ENCODE data around the gene IKZF5. TPM values are rescaled to one million over a fixed set of nuclear protein-coding genes. Genes with fewer than 3 reads are reported as not detected.

Gene IKZF5
- total and polyA plus RNA-seq, 2 experiments from 2014 or later = 4.2 to 10.1 TPM

GRCh38 chr10:123016228-123016627 is 7.6 kb upstream of the IKZF5 start:
- no peaks in the 10 kb centered on the region for H3K4me1 ChIP-seq (ENCODE audit: insufficient read depth)
- no peak overlapping the region for H3K4me3 ChIP-seq
- H3F3A ChIP-seq (ENCODE audit: insufficient read depth) = no peaks in the 10 kb centered on the region
- no peak overlapping the region for H3K27ac ChIP-seq
- 79 to 81% methylated on average over 4 of the region's 4 CpGs for WGBS, 2 experiments (ENCODE audit: low coverage in 1 of 2, low lambda C conversion rate in 2 of 2, missing lambda C conversion rate in 2 of 2)
- no peak for TF ChIP-seq EZH2phosphoT487 (IDR thresholded peaks at IDR 0.05; ENCODE audit: insufficient read depth, low read depth)
- no peak for TF ChIP-seq EZH2 (IDR thresholded peaks at IDR 0.05; ENCODE audit: insufficient read depth, poor library complexity, severe bottlenecking)
- no peak overlapping the region for H3K4me2 ChIP-seq (ENCODE audit: unreplicated experiment)
- no peaks in the 10 kb centered on the region for H3K9me3 ChIP-seq (ENCODE audit: low read depth)
- H3K27me3 ChIP-seq (replicated peaks; ENCODE audit: insufficient read depth) = no peaks in the 10 kb centered on the region
- no peaks in the 10 kb centered on the region for H3K36me3 ChIP-seq (ENCODE audit: low read depth)
- in situ Hi-C loops (cut with MboI) = no loop called here
- no peak overlapping the region for H2AFZ ChIP-seq
- no peaks in the 10 kb centered on the region for H3K9me2 ChIP-seq (ENCODE audit: insufficient read depth)
- no peaks in the 10 kb centered on the region for H4K20me1 ChIP-seq (ENCODE audit: insufficient read depth)
- H3K79me2 ChIP-seq (ENCODE audit: insufficient read depth) = no peaks in the 10 kb centered on the region
- no peak overlapping the region for H3K9ac ChIP-seq
- DNase-seq = no peak

- Histone ChIP-seq H3K9me3 (ENCODE audit: low read depth) (no peaks in the 10 kb centered on the region), H3K9ac (no peak overlapping the region), H2AFZ (no peak overlapping the region), H3K4me3 (no peak overlapping the region), H3K79me2 (ENCODE audit: insufficient read depth) (no peaks in the 10 kb centered on the region), H3K36me3 (ENCODE audit: low read depth) (no peaks in the 10 kb centered on the region), H3K4me1 (ENCODE audit: insufficient read depth) (0 out of 2 replicates have a peak, but pooled peaks cover 3% of the 10 kb centered on the region), H3F3A (ENCODE audit: insufficient read depth) (no peaks in the 10 kb centered on the region), H3K27ac (no peak overlapping the region), H3K9me2 (ENCODE audit: insufficient read depth) (no peaks in the 10 kb centered on the region), H3K4me2 (ENCODE audit: unreplicated experiment) (no peak overlapping the region), H3K27me3 (replicated peaks; ENCODE audit: insufficient read depth) (no peaks in the 10 kb centered on the region), H4K20me1 (ENCODE audit: insufficient read depth) (no peaks in the 10 kb centered on the region)
- DNase-seq = no peak
- in situ Hi-C loops (cut with MboI) = no loop called here
- no peak for TF ChIP-seq EZH2 (IDR thresholded peaks at IDR 0.05; ENCODE audit: insufficient read depth, poor library complexity, severe bottlenecking)
- no peak for TF ChIP-seq EZH2phosphoT487 (IDR thresholded peaks at IDR 0.05; ENCODE audit: insufficient read depth, low read depth)
- WGBS, 2 experiments (ENCODE audit: low coverage in 1 of 2, low lambda C conversion rate in 2 of 2, missing lambda C conversion rate in 2 of 2) = 81 to 93% methylated on average over 2 of the region's 2 CpGs
Observed at GRCh38 chr10:123014772-123015171, 6.2 kb upstream of the IKZF5 start.

GRCh38 chr10:123013456-123014419 is 5.1 kb upstream of the IKZF5 start:
- in situ Hi-C loops (cut with MboI) = no loop called here
- Histone ChIP-seq H3K9me3 (ENCODE audit: low read depth) (no peaks in the 10 kb centered on the region), H3K4me3 (no peak overlapping the region), H3K9ac (no peak overlapping the region), H3K4me1 (ENCODE audit: insufficient read depth) (0 out of 2 replicates have a peak, but pooled peaks cover 6% of the 10 kb centered on the region), H3F3A (ENCODE audit: insufficient read depth) (no peaks in the 10 kb centered on the region), H3K79me2 (ENCODE audit: insufficient read depth) (no peaks in the 10 kb centered on the region), H3K36me3 (ENCODE audit: low read depth) (no peaks in the 10 kb centered on the region), H3K27me3 (replicated peaks; ENCODE audit: insufficient read depth) (no peaks in the 10 kb centered on the region), H3K4me2 (ENCODE audit: unreplicated experiment) (no peak overlapping the region), H3K27ac (no peak overlapping the region), H4K20me1 (ENCODE audit: insufficient read depth) (no peaks in the 10 kb centered on the region), H3K9me2 (ENCODE audit: insufficient read depth) (no peaks in the 10 kb centered on the region), H2AFZ (no peak overlapping the region)
- TF ChIP-seq EZH2 (IDR thresholded peaks at IDR 0.05; ENCODE audit: insufficient read depth, poor library complexity, severe bottlenecking) (no peak), EZH2phosphoT487 (IDR thresholded peaks at IDR 0.05; ENCODE audit: insufficient read depth, low read depth) (no peak)
- peak; percentile 14 for DNase-seq
- WGBS, 2 experiments (ENCODE audit: low coverage in 1 of 2, low lambda C conversion rate in 2 of 2, missing lambda C conversion rate in 2 of 2) = 93 to 94% methylated on average over 36 to 41 of the region's 43 CpGs

GRCh38 chr10:123011987-123012386 is 3.4 kb upstream of the IKZF5 start:
- no peak overlapping the region for H3K4me2 ChIP-seq (ENCODE audit: unreplicated experiment)
- H3K27me3 ChIP-seq (replicated peaks; ENCODE audit: insufficient read depth) = no peaks in the 10 kb centered on the region
- 78 to 80% methylated on average over 3 of the region's 3 CpGs for WGBS, 2 experiments (ENCODE audit: low coverage in 1 of 2, low lambda C conversion rate in 2 of 2, missing lambda C conversion rate in 2 of 2)
- H3K36me3 ChIP-seq (ENCODE audit: low read depth) = no peaks in the 10 kb centered on the region
- H4K20me1 ChIP-seq (ENCODE audit: insufficient read depth) = no peaks in the 10 kb centered on the region
- in situ Hi-C loops (cut with MboI) = no loop called here
- H3K4me1 ChIP-seq (ENCODE audit: insufficient read depth) = peaks cover 10% of the 10 kb centered on the region; the same call in 1 of the 2 replicates
- no peaks in the 10 kb centered on the region for H3K9me2 ChIP-seq (ENCODE audit: insufficient read depth)
- no peak for DNase-seq
- TF ChIP-seq EZH2phosphoT487 (IDR thresholded peaks at IDR 0.05; ENCODE audit: insufficient read depth, low read depth) = no peak
- TF ChIP-seq EZH2 (IDR thresholded peaks at IDR 0.05; ENCODE audit: insufficient read depth, poor library complexity, severe bottlenecking) = no peak
- H3K4me3 ChIP-seq = no peak overlapping the region
- no peak overlapping the region for H2AFZ ChIP-seq
- no peak overlapping the region for H3K9ac ChIP-seq
- no peaks in the 10 kb centered on the region for H3F3A ChIP-seq (ENCODE audit: insufficient read depth)
- no peaks in the 10 kb centered on the region for H3K9me3 ChIP-seq (ENCODE audit: low read depth)
- peaks cover 16% of the 10 kb centered on the region for H3K79me2 ChIP-seq (ENCODE audit: insufficient read depth)
- H3K27ac ChIP-seq = no peak overlapping the region
